HFF-Myc (cell line): ENCODE data around the gene FAM216B.

ENCODE experiments used
- DNase-seq: peaks from one replicate; pipeline ENCODE4 v3.0.0-alpha.2; 2011; ENCODE audit warnings: low read depth; ENCODE audit errors: extremely low read depth
- H3K4me3 ChIP-seq: replicated peaks from 2 replicates; pipeline ENCODE4 v1.5.1; 2011; ENCODE audit warnings: low read depth, mild to moderate bottlenecking, control low read depth, low read length
- TF ChIP-seq, protein P1 (sequence below): IDR thresholded peaks from 2 replicates; pipeline ENCODE4 v1.5.1; 2012; ENCODE audit warnings: mild to moderate bottlenecking, low read depth, low read length, control low read depth; ENCODE audit errors: missing control alignments

The FAM216B gene

DNA sequence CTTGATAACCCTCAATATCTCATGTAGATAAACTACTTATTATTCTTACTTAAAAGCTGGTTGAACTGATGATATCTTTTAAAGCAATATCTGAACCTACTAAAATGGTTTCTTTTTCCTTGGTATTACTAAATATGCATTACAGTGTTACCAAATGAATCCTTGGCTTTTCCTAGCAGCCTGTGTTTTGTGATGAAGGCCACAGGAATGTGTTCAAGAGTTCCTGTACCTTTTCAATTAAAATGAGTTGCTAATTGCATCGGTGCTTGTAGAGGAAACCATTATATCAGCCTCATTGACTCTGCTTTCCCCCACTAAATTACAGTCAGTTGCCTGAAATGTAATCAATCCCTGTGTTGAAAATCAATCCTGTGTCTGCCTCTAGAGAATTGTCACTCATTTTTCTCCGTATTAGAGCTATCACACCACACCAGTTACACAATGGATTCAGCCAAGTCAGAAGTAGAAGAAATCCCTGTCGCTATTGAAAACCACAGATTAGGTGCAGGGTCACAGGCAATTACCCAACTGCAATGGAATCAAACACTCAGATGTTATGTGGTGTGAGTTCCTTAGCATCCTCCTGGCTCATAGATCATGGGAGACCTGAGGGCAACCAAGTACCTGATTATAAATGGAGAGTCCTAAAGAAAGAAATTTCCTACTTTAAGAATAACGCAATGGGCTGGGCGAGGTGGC, 13.3 kb downstream of the FAM216B start:
- TF ChIP-seq, protein P1, sequence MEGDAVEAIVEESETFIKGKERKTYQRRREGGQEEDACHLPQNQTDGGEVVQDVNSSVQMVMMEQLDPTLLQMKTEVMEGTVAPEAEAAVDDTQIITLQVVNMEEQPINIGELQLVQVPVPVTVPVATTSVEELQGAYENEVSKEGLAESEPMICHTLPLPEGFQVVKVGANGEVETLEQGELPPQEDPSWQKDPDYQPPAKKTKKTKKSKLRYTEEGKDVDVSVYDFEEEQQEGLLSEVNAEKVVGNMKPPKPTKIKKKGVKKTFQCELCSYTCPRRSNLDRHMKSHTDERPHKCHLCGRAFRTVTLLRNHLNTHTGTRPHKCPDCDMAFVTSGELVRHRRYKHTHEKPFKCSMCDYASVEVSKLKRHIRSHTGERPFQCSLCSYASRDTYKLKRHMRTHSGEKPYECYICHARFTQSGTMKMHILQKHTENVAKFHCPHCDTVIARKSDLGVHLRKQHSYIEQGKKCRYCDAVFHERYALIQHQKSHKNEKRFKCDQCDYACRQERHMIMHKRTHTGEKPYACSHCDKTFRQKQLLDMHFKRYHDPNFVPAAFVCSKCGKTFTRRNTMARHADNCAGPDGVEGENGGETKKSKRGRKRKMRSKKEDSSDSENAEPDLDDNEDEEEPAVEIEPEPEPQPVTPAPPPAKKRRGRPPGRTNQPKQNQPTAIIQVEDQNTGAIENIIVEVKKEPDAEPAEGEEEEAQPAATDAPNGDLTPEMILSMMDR: no peak
- DNase-seq: no peak
- no peak overlapping the region for H3K4me3 ChIP-seq

DNA sequence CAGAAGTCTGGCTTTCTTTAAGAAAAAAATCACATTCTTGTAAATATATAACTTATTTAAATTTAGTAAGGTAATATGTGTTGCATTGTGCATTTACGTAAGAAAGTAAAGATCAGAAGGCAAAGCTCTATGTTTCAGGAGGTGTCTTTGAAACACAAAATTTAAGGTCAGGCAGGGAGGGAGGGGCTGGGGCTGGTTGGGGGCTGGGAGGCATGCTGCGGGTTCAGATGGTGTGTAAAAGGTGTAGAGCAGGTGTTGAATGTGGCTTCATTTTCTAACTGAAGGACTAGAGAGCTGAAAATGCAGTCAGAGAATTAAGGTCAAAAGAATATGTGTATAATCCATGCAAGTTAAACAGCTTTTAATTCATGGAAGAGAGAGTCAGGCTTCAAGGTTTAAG, 14.3 kb downstream of the FAM216B start:
- TF ChIP-seq, protein P1: no peak
- DNase-seq: no peak
- no peak overlapping the region for H3K4me3 ChIP-seq

DNA sequence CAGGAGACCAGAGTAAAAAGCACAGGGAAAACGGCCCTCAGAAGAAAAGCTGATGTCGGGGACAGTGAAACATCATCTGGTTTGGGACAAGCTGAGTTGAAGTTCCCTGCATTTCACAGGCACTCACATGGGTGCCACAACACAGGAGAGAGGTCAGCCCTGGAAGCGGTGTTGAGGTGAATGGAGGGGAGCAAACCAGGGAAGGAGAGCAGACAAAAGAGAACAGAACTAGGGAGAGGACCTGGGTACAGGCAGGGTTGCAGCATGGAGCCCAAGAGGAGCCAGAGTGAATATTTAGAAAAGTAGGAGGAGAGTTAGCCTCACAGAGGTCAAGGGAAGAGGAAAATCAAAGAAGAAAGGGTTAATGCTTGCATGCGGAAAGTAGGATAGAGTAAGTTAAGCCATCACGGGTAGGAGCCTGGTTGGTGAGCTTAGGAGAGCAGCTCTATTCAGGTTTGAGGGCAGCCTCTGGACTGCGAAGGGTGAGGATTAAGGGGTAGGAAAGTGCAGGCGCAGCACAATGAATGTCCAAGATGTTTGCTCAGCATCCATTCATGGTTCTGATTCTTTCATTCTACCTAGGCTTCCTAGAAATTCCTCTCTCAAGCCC, 15.5 kb downstream of the FAM216B start:
- no peak for DNase-seq
- no peak overlapping the region for H3K4me3 ChIP-seq
- TF ChIP-seq, protein P1: no peak

DNA sequence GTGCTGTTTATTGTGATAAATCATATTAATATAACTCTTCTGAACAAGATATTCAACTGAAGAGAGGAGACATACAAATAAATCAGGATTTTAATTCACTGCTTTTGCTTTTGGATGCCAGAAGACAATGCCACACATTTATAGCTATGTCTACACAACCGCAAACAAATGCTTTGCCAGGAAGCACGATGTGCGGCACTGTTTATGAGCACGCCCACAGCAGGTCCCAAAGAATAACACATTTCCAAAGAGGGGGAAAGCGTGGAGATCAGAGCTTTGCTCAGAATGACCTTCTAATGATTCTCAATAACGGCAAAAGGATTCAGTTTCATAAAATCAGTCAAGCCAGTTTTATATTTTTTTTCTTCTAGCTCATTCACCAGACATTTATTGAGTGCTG, 16.7 kb downstream of the FAM216B start:
- TF ChIP-seq, protein P1: no peak
- no peak for DNase-seq
- no peak overlapping the region for H3K4me3 ChIP-seq

DNA sequence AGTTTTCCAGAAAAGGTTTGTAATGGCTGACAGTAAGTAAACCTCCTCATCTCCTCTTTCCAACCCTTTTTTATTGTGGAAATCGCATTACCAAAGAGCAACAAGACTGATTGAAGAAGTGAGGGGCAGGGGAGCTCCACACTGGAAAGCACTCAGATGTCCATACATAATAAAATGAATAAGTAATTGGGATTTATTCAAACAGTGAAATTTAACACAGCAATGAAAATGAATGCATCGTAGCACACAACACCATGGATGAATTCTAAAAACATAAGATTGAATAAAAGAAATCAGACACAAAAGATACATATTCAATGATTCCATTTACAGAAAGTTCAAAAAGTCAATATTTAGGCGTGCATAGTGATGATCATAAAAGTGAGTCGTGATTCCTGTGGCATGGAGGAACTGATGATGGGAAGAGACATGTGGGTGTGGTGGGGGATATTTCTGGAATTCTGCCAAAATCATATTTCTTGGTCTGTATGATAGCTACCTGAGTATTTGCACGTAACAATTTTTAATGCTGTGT, 18.8 kb downstream of the FAM216B start:
- TF ChIP-seq, protein P1: no peak
- no peak for DNase-seq
- no peak overlapping the region for H3K4me3 ChIP-seq

DNA sequence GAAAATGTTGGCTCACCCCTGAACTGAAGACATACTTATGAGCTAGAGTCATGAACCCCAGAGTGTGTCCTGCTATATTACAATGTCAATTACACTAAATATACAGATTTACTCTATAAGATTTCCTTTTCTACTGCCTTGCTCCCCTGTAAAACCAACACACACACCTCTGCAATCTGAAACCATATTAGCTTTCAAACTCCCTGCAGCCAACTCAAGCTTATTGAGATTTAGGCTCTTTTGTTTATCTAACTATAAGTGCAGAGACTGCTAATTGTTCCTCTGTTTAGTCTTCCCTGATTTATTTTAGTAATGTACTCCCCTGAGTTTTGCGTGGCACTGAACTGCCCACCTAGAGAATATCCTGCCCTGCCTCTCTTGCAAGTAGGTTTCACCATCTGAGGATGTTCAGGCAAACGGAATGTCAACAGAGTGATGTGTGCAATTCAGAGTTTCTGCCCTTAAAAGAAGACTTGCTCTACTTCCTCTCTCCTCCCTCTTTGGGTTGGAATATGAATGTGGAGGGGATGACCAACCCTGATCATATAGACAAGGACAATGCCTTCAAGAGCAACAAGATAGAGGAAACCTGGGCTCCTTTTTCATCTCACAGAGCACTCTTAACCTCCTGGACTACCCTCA, 22.3 kb downstream of the FAM216B start:
- H3K4me3 ChIP-seq: no peak overlapping the region
- DNase-seq: no peak
- TF ChIP-seq, protein P1: no peak
